Measurements from ENCODE around the gene SIGLEC11. TPM values are rescaled to one million over a fixed set of nuclear protein-coding genes. Genes with fewer than 3 reads are reported as not detected.

SIGLEC11 gene
- total RNA-seq, 1 experiment from 2014 or later = not detected

DNA sequence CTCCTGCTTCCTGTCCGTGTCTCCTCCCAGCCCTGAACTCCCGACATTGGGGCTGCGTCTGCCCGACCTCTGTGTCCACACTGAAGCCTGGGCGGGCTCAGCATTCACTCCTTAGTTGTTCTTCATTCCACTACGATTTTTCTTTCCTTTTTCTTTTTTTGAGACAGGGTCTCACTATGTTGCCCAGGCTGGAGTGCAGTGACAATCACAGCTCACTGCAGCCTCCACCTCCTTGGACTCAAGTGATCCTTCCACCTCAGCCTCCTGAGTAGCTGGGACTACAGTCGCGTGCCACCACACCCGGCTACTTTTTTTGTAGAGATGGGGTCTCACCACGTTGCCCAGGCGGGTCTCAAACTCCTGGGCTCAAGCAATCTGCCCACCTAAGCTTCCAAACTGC, 23.5 kb upstream of the SIGLEC11 start:
- no peaks in the 10 kb centered on the region for H3K9me3 Mint-ChIP-seq (ENCODE audit: unreplicated experiment)
- CTCF ChIA-PET = interaction anchor here (0.6 kb wide), 1 partner anchor 21 kb away, joined by 3 read pairs; no protein-coding TSS in a partner anchor

DNA sequence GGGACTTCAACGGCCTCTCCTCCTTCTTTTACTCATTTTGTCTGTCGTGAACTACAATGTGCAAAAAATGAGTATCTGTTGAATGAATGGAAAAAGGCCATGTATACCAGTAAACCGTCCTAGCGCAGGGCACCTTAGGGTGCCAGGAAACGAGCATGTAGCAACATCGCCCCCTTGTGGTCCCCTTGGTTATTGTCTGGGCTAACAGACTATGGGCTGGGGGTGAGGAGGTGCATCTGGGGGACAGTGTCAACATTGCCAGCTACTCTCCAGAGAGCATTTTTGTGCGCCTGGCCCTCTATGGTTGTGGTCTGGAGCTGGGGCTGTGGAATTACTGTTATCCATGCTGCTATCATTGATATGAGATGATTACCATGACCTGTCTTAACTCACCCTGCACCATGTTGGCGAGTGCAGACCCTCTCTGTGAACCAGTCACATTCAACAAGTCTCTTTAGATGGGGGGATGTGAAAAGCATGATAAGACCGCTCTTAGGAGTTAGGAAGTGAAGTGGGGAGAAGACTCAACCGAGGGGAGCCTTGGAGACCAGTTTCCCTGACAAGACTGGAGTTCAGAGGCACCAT, 22.8 kb upstream of the SIGLEC11 start:
- no peaks in the 10 kb centered on the region for H3K27me3 ChIP-seq (replicated peaks; ENCODE audit: control insufficient read depth, insufficient read depth, low read length)
- no peaks in the 10 kb centered on the region for H3K4me1 Mint-ChIP-seq (ENCODE audit: low read depth, unreplicated experiment)
- no peak overlapping the region for H3K27ac Mint-ChIP-seq (ENCODE audit: unreplicated experiment)
- no peaks in the 10 kb centered on the region for H3K27me3 Mint-ChIP-seq (ENCODE audit: insufficient read depth, unreplicated experiment)
- peak; percentile 65 to 78 for DNase-seq
- H3K4me3 ChIP-seq (ENCODE audit: low read depth, low read length) = no peak overlapping the region
- no peak overlapping the region for H3K4me3 Mint-ChIP-seq (ENCODE audit: unreplicated experiment)
- H3K9me3 ChIP-seq = no peaks in the 10 kb centered on the region; the same call in 1 of the 2 replicates
- H3K36me3 ChIP-seq (ENCODE audit: control insufficient read depth, insufficient read depth, low read length) = peaks cover 2% of the 10 kb centered on the region; the same call in 1 of the 2 replicates
- intact Hi-C loops (cut with micrococcal nuclease; ENCODE audit: unreplicated experiment) = loop anchor here (1.0 kb wide), 1 partner anchor 46 kb away; no protein-coding TSS in a partner anchor
- TF ChIP-seq, protein P1, sequence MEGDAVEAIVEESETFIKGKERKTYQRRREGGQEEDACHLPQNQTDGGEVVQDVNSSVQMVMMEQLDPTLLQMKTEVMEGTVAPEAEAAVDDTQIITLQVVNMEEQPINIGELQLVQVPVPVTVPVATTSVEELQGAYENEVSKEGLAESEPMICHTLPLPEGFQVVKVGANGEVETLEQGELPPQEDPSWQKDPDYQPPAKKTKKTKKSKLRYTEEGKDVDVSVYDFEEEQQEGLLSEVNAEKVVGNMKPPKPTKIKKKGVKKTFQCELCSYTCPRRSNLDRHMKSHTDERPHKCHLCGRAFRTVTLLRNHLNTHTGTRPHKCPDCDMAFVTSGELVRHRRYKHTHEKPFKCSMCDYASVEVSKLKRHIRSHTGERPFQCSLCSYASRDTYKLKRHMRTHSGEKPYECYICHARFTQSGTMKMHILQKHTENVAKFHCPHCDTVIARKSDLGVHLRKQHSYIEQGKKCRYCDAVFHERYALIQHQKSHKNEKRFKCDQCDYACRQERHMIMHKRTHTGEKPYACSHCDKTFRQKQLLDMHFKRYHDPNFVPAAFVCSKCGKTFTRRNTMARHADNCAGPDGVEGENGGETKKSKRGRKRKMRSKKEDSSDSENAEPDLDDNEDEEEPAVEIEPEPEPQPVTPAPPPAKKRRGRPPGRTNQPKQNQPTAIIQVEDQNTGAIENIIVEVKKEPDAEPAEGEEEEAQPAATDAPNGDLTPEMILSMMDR (IDR thresholded peaks at IDR 0.05; ENCODE audit: insufficient read depth in 1 of 2, low read depth in 1 of 2, low read length in 1 of 2, severe bottlenecking in 1 of 2, unreplicated experiment in 1 of 2) = peak; percentile 87 to 96
- CTCF ChIA-PET = no interaction called here
- POLR2A ChIA-PET = no interaction called here
- BruUV-seq (replicated peaks) = no TSS peak
- H3K36me3 Mint-ChIP-seq (ENCODE audit: insufficient read depth, unreplicated experiment) = peaks cover 10% of the 10 kb centered on the region
- no peaks in the 10 kb centered on the region for H3K9me3 Mint-ChIP-seq (ENCODE audit: unreplicated experiment)
- peaks cover 9% of the 10 kb centered on the region for H3K4me1 ChIP-seq

More for the DNA sequence above, 23.5 kb upstream of the SIGLEC11 start:
- Mint-ChIP-seq H3K36me3 (ENCODE audit: insufficient read depth, unreplicated experiment) (peaks cover 17% of the 10 kb centered on the region), H3K4me3 (ENCODE audit: unreplicated experiment) (no peak overlapping the region), H3K4me1 (ENCODE audit: low read depth, unreplicated experiment) (no peaks in the 10 kb centered on the region), H3K27me3 (ENCODE audit: insufficient read depth, unreplicated experiment) (no peaks in the 10 kb centered on the region), H3K27ac (ENCODE audit: unreplicated experiment) (no peak overlapping the region)
- intact Hi-C loops (cut with micrococcal nuclease; ENCODE audit: unreplicated experiment) = no loop called here
- no peak for DNase-seq
- Histone ChIP-seq H3K4me3 (ENCODE audit: low read depth, low read length) (no peak overlapping the region), H3K36me3 (ENCODE audit: control insufficient read depth, insufficient read depth, low read length) (peaks cover 2% of the 10 kb centered on the region; the same call in 1 of the 2 replicates), H3K9me3 (no peaks in the 10 kb centered on the region; the same call in 1 of the 2 replicates), H3K4me1 (peaks cover 9% of the 10 kb centered on the region), H3K27me3 (replicated peaks; ENCODE audit: control insufficient read depth, insufficient read depth, low read length) (no peaks in the 10 kb centered on the region)
- BruUV-seq (replicated peaks) = no TSS peak
- TF ChIP-seq, protein P1 (IDR thresholded peaks at IDR 0.05; ENCODE audit: insufficient read depth in 1 of 2, low read depth in 1 of 2, low read length in 1 of 2, severe bottlenecking in 1 of 2, unreplicated experiment in 1 of 2) = no peak
- POLR2A ChIA-PET = no interaction called here

DNA sequence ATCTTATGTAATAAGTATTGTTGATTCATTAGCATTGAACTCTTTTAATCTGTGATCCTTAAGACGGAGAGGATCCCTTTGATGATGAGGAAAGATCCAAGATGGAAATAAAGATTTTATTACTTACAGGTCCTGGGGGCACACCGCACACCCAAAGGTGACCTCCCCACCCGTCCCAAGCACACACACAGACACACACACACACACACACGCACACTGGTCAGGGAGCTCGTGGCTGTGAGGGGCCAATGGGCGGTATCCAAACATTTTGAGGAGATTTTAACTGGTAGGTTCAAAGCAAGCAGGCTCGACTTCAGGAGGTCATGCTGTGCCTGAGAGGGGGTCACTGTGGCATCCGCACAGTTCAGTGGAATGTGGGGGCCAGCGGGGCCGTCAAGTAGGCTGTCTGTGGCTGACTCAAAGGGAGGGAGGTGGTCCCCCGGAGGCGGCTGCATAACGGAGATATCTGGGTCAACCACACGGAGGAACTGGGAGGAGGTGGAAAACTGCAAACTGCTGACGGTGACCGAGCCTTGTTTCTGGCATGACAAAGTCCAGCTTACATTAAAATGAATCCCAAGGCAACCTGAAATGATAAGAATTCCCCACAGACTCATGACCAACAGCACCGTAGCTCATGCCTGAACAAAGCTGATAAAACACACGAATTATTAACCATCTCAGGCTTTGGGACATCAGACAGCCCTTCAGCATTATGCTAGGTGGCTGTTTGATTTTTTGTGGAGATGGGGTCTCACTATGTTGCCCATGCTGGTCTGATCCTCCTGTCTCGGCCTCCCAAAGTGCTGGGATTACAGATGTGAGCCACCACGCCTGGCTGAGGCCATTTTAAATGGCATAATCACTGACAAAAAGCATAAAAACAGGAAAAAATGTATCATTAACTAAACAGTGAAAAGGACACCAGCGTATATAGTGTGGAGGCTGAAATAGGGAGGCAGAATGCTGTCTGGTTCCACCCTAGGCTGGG, 20.9 kb upstream of the SIGLEC11 start:
- no TSS peak for BruUV-seq (replicated peaks)
- TF ChIP-seq, protein P1 (IDR thresholded peaks at IDR 0.05; ENCODE audit: insufficient read depth in 1 of 2, low read depth in 1 of 2, low read length in 1 of 2, severe bottlenecking in 1 of 2, unreplicated experiment in 1 of 2) = no peak
- Histone ChIP-seq H3K36me3 (ENCODE audit: control insufficient read depth, insufficient read depth, low read length) (no peaks in the 10 kb centered on the region; the same call in 1 of the 2 replicates), H3K4me1 (peaks cover 9% of the 10 kb centered on the region), H3K4me3 (ENCODE audit: low read depth, low read length) (no peak overlapping the region), H3K9me3 (no peaks in the 10 kb centered on the region; the same call in 1 of the 2 replicates), H3K27me3 (replicated peaks; ENCODE audit: control insufficient read depth, insufficient read depth, low read length) (no peaks in the 10 kb centered on the region)
- CTCF ChIA-PET = no interaction called here
- no peak for DNase-seq
- H3K36me3 Mint-ChIP-seq (ENCODE audit: insufficient read depth, unreplicated experiment) = peaks cover 6% of the 10 kb centered on the region
- H3K4me1 Mint-ChIP-seq (ENCODE audit: low read depth, unreplicated experiment) = peaks cover 2% of the 10 kb centered on the region
- H3K27me3 Mint-ChIP-seq (ENCODE audit: insufficient read depth, unreplicated experiment) = no peaks in the 10 kb centered on the region
- POLR2A ChIA-PET = no interaction called here
- no peak overlapping the region for H3K27ac Mint-ChIP-seq (ENCODE audit: unreplicated experiment)
- intact Hi-C loops (cut with micrococcal nuclease; ENCODE audit: unreplicated experiment) = no loop called here
- no peak overlapping the region for H3K4me3 Mint-ChIP-seq (ENCODE audit: unreplicated experiment)
- H3K9me3 Mint-ChIP-seq (ENCODE audit: unreplicated experiment) = no peaks in the 10 kb centered on the region
